ENCODE measurements around the gene SLAIN2. TPM values are rescaled to one million over a fixed set of nuclear protein-coding genes. Genes with fewer than 3 reads are reported as not detected.

Gene SLAIN2
- total RNA-seq, 2 experiments from 2014 or later, result 46.3 to 47.0 TPM

DNA sequence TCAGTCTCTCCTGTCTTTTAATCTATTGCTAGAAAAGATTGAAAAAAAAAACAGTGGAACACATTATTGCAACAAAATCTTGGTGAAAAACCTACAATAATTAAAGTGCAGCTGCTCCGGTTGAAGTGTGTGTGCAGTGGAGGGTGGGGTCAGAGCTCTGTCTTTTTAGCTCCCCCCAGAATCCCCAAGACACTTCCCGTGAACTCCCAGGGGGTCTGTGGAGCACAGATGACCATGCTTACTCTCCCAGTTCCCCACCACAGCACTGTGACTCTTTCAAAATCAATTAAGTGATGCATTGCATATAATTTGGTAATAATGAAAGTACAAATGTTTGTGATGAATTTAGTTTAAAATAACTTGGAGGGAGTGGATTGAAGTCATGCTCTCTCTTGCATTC lies 126.1 kb downstream of the SLAIN2 start:
- H3K27ac ChIP-seq (ENCODE audit: low read depth in 1 of 2, low read length in 2 of 2), result no peak overlapping the region
- ATAC-seq (ENCODE audit: poor library complexity) (no peak), DNase-seq (no peak)
- no peak overlapping the region for H3K4me3 ChIP-seq (ENCODE audit: low read length)
- no peaks in the 10 kb centered on the region for H3K9me3 Mint-ChIP-seq
- no peak overlapping the region for H3K4me3 Mint-ChIP-seq
- CTCF ChIA-PET, result interaction anchor here (1.3 kb wide), 1 partner anchor 25 kb away, joined by 3 read pairs; no protein-coding TSS in a partner anchor
- H3K27ac Mint-ChIP-seq, result no peak overlapping the region
- peaks cover 4% of the 10 kb centered on the region for H3K27me3 Mint-ChIP-seq
- intact Hi-C loops (cut with DNase I, micrococcal nuclease), result no loop called here
- no peaks in the 10 kb centered on the region for H3K4me1 Mint-ChIP-seq (ENCODE audit: low read depth)
- H3K36me3 ChIP-seq (ENCODE audit: insufficient read depth, low read length), result no peaks in the 10 kb centered on the region
- no peak for TF ChIP-seq CTCF (IDR thresholded peaks at IDR 0.05)
- H3K9me3 ChIP-seq (ENCODE audit: control insufficient read depth in 1 of 2, insufficient read depth in 1 of 2, low read length in 2 of 2), result no peaks in the 10 kb centered on the region
- H3K27me3 ChIP-seq (ENCODE audit: control insufficient read depth in 1 of 2, insufficient read depth in 2 of 2, low read length in 2 of 2), result no peaks in the 10 kb centered on the region
- no peaks in the 10 kb centered on the region for H3K36me3 Mint-ChIP-seq (ENCODE audit: low read depth)
- POLR2A ChIA-PET, result no interaction called here
- H3K4me1 ChIP-seq (ENCODE audit: insufficient read depth, low read length), result no peaks in the 10 kb centered on the region

GRCh38 chr4:48467891-48468290 lies 126.6 kb downstream of the SLAIN2 start:
- Histone ChIP-seq H3K27me3 (ENCODE audit: control insufficient read depth in 1 of 2, insufficient read depth in 2 of 2, low read length in 2 of 2) (no peaks in the 10 kb centered on the region), H3K36me3 (ENCODE audit: insufficient read depth, low read length) (no peaks in the 10 kb centered on the region), H3K27ac (ENCODE audit: low read depth in 1 of 2, low read length in 2 of 2) (no peak overlapping the region), H3K9me3 (ENCODE audit: control insufficient read depth in 1 of 2, insufficient read depth in 1 of 2, low read length in 2 of 2) (no peaks in the 10 kb centered on the region), H3K4me3 (ENCODE audit: low read length) (no peak overlapping the region), H3K4me1 (ENCODE audit: insufficient read depth, low read length) (no peaks in the 10 kb centered on the region)
- Mint-ChIP-seq H3K27me3 (peaks cover 4% of the 10 kb centered on the region), H3K4me3 (no peak overlapping the region), H3K27ac (no peak overlapping the region), H3K4me1 (ENCODE audit: low read depth) (no peaks in the 10 kb centered on the region), H3K9me3 (no peaks in the 10 kb centered on the region), H3K36me3 (ENCODE audit: low read depth) (no peaks in the 10 kb centered on the region)
- ATAC-seq (ENCODE audit: poor library complexity) (no peak), DNase-seq (no peak)
- ChIA-PET CTCF (interaction anchor here (1.3 kb wide), 1 partner anchor 26 kb away, joined by 3 read pairs; no protein-coding TSS in a partner anchor), POLR2A (no interaction called here)
- no peak for TF ChIP-seq CTCF (IDR thresholded peaks at IDR 0.05)
- intact Hi-C loops (cut with DNase I, micrococcal nuclease), result no loop called here

DNA sequence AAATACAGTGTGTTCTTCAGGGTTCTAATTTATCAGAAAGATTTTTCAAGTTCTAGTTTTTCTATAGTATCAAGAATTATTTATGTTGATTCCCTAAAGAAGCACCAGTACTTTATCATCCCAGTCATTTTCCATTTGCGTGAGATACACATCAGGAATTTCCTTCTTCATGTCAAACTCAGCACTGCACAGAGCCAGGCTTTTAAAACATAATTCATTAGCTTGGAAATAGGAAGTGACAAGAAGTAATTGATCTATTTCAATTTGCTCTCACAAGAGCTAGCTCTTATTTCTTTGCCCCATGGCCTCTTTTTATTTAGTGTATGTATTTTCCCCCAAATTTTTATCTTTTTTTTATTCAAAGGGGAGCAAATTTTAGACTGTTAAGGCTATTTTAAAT lies 128.8 kb downstream of the SLAIN2 start:
- H3K27me3 ChIP-seq (ENCODE audit: control insufficient read depth in 1 of 2, insufficient read depth in 2 of 2, low read length in 2 of 2), result no peaks in the 10 kb centered on the region
- DNase-seq (no peak), ATAC-seq (ENCODE audit: poor library complexity) (no peak)
- TF ChIP-seq CTCF (IDR thresholded peaks at IDR 0.05), result no peak
- CTCF ChIA-PET, result no interaction called here
- POLR2A ChIA-PET, result no interaction called here
- no peaks in the 10 kb centered on the region for H3K9me3 ChIP-seq (ENCODE audit: control insufficient read depth in 1 of 2, insufficient read depth in 1 of 2, low read length in 2 of 2)
- no peak overlapping the region for H3K27ac Mint-ChIP-seq
- intact Hi-C loops (cut with DNase I, micrococcal nuclease), result loop anchor here in 1 of 2 experiments (5.0 kb wide), 1 partner anchor 1138 kb away; no protein-coding TSS in a partner anchor
- H3K4me1 Mint-ChIP-seq (ENCODE audit: low read depth), result no peaks in the 10 kb centered on the region
- no peaks in the 10 kb centered on the region for H3K36me3 Mint-ChIP-seq (ENCODE audit: low read depth)
- H3K4me3 ChIP-seq (ENCODE audit: low read length), result no peak overlapping the region
- H3K9me3 Mint-ChIP-seq, result no peaks in the 10 kb centered on the region
- peaks cover 4% of the 10 kb centered on the region for H3K27me3 Mint-ChIP-seq
- H3K4me3 Mint-ChIP-seq, result no peak overlapping the region
- no peaks in the 10 kb centered on the region for H3K4me1 ChIP-seq (ENCODE audit: insufficient read depth, low read length)
- H3K36me3 ChIP-seq (ENCODE audit: insufficient read depth, low read length), result no peaks in the 10 kb centered on the region
- H3K27ac ChIP-seq (ENCODE audit: low read depth in 1 of 2, low read length in 2 of 2), result no peak overlapping the region
